DOHH2 (cell line): ENCODE measurements around the gene WNK1.
A peak's percentile ranks its signal among the peaks of the same experiment; 100 is the strongest.

Experiments
- H3F3A ChIP-seq: fragments of 200-600 bp; sonication (generic), shearing (Covaris generic); 2 replicates; pipeline ENCODE4 v1.6.0; 2016; ENCODE audit warnings: antibody characterized with exemption, mild to moderate bottlenecking; ENCODE audit not compliant: control insufficient read depth, insufficient read depth
- H3K27ac ChIP-seq: fragments of 200-600 bp; sonication (generic); 2 replicates; pipeline ENCODE4 v1.5.1; 2014; ENCODE audit warnings: low read depth, mild to moderate bottlenecking, low read length, moderate library complexity
- H3K27me3 ChIP-seq: fragments of 200-600 bp; sonication (generic); 2 replicates; pipeline ENCODE4 v1.6.1; 2014; ENCODE audit warnings: mild to moderate bottlenecking, low read length, mixed read lengths; ENCODE audit not compliant: control insufficient read depth
- H3K36me3 ChIP-seq: fragments of 200-600 bp; sonication (generic); 2 replicates; pipeline ENCODE4 v1.6.1; 2014; ENCODE audit warnings: mild to moderate bottlenecking, low read length, moderate library complexity, mixed read lengths; ENCODE audit not compliant: control insufficient read depth
- H3K4me1 ChIP-seq: fragments of 200-600 bp; sonication (generic); 2 replicates; pipeline ENCODE4 v1.6.1; 2014; ENCODE audit warnings: mild to moderate bottlenecking, low read length, mixed read lengths; ENCODE audit not compliant: control insufficient read depth
- H3K4me2 ChIP-seq: fragments of 200-600 bp; sonication (generic); 2 replicates; pipeline ENCODE4 v1.6.0; 2014; ENCODE audit warnings: mild to moderate bottlenecking, low read length, moderate library complexity
- H3K4me3 ChIP-seq: fragments of 200-600 bp; sonication (generic); 2 replicates; pipeline ENCODE4 v1.5.1; 2014; ENCODE audit warnings: mild to moderate bottlenecking, low read length, mixed read lengths
- H3K79me2 ChIP-seq: fragments of 200-600 bp; sonication (generic); 2 replicates; pipeline ENCODE4 v1.6.1; 2014; ENCODE audit warnings: mild to moderate bottlenecking, low read length, mixed read lengths; ENCODE audit not compliant: control insufficient read depth
- H3K9me2 ChIP-seq: fragments of 200-600 bp; sonication (generic); replicated peaks from 2 replicates; pipeline ENCODE4 v1.6.1; 2014; ENCODE audit warnings: mild to moderate bottlenecking, low read length, mixed read lengths; ENCODE audit not compliant: control insufficient read depth
- H3K9me3 ChIP-seq: fragments of 200-600 bp; sonication (generic); 2 replicates; pipeline ENCODE4 v1.6.1; 2014; ENCODE audit warnings: antibody characterized with exemption, low read length, mixed read lengths; ENCODE audit not compliant: control insufficient read depth, insufficient read depth
- H4K20me1 ChIP-seq: fragments of 200-600 bp; sonication (generic); 2 replicates; pipeline ENCODE4 v1.6.0; 2014; ENCODE audit warnings: low read depth, mild to moderate bottlenecking, antibody characterized with exemption, low read length, moderate library complexity; ENCODE audit not compliant: control insufficient read depth, insufficient read depth
- EZH2phosphoT487 ChIP-seq: fragments of 200-600 bp; sonication (generic); IDR thresholded peaks from 2 replicates; pipeline ENCODE4 v1.6.1; 2017; ENCODE audit warnings: borderline replicate concordance, mild to moderate bottlenecking, antibody characterized with exemption, low read length, moderate library complexity, mixed read lengths
- TF ChIP-seq, protein P1 (sequence below): fragments of 200-600 bp; sonication (generic); IDR thresholded peaks from one replicate; pipeline ENCODE4 v1.5.1; 2014; ENCODE audit warnings: antibody characterized with exemption, mild to moderate bottlenecking, low read depth, low read length; ENCODE audit not compliant: poor library complexity, severe bottlenecking

WNK1 gene

DNA sequence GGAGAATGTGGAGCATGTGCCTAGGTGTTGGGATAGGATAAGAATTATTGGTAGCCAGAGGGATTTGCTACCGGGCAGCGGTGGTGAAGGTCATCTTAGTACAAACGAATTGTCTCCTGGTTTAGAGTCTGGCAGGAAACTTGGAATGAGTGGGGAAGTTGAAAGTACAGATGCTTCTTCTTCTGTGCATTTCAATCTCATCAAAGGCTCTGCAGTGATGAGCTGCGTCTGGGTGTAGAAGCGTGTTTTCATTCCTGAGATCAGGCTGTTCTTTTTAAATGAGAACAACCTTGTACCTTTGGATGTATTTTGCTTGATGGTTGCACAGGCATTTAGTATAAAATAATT, 2.1 kb downstream of the WNK1 start:
- TF ChIP-seq EZH2phosphoT487: no peak
- TF ChIP-seq, protein P1, sequence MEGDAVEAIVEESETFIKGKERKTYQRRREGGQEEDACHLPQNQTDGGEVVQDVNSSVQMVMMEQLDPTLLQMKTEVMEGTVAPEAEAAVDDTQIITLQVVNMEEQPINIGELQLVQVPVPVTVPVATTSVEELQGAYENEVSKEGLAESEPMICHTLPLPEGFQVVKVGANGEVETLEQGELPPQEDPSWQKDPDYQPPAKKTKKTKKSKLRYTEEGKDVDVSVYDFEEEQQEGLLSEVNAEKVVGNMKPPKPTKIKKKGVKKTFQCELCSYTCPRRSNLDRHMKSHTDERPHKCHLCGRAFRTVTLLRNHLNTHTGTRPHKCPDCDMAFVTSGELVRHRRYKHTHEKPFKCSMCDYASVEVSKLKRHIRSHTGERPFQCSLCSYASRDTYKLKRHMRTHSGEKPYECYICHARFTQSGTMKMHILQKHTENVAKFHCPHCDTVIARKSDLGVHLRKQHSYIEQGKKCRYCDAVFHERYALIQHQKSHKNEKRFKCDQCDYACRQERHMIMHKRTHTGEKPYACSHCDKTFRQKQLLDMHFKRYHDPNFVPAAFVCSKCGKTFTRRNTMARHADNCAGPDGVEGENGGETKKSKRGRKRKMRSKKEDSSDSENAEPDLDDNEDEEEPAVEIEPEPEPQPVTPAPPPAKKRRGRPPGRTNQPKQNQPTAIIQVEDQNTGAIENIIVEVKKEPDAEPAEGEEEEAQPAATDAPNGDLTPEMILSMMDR: no peak
- H3K27ac ChIP-seq: peak overlapping the region; percentile 68; the same call in 1 of the 2 replicates
- no peaks in the 10 kb centered on the region for H3K9me2 ChIP-seq
- H3K9me3 ChIP-seq: no peaks in the 10 kb centered on the region
- peaks cover 18% of the 10 kb centered on the region; the same call in 1 of the 2 replicates for H4K20me1 ChIP-seq
- peaks cover 10% of the 10 kb centered on the region for H3F3A ChIP-seq
- H3K27me3 ChIP-seq: no peaks in the 10 kb centered on the region
- peak overlapping the region; percentile 97 for H3K4me3 ChIP-seq
- H3K4me1 ChIP-seq: peaks cover 52% of the 10 kb centered on the region
- H3K36me3 ChIP-seq: peaks cover 48% of the 10 kb centered on the region
- peak overlapping the region; percentile 81 for H3K4me2 ChIP-seq
- H3K79me2 ChIP-seq: peaks cover 71% of the 10 kb centered on the region

DNA sequence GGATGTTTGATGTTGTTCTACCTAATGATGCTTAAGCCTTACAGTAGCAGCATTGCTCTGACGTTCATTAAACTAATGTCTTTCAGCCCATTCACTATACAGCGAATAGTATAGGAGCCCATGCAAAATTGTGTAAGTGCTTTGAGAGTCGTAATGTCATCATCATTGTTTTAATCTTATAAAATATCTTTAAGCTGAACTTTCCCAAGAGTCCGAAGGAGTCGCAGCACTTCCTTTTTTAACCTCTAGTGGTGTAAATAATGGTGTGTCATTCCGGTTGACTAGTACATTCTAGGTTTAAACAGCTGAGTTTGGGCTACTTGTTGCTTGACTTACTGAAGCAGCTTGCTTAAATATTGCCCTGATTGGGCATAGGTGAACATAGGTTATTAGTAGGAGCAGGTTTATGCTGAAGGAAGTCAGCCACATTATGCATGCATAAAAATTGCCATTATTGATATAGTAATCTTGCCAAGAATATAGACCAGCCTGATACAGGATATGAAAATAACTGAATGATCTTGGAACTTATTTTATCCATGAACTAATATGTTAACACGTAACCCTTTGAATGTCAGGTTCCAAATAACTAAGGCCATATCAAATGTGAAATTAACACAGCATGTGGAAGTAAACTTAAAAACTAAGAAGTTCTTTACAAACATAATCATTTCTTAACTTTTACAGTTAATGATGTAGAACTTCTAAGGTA, 2.6 kb downstream of the WNK1 start:
- Histone ChIP-seq H3K4me2 (peak overlapping the region; percentile 81), H3F3A (peaks cover 10% of the 10 kb centered on the region), H3K36me3 (peaks cover 52% of the 10 kb centered on the region), H3K9me2 (no peaks in the 10 kb centered on the region), H3K79me2 (peaks cover 76% of the 10 kb centered on the region), H4K20me1 (peaks cover 18% of the 10 kb centered on the region; the same call in 1 of the 2 replicates), H3K4me1 (peaks cover 52% of the 10 kb centered on the region), H3K27me3 (no peaks in the 10 kb centered on the region), H3K27ac (no peak overlapping the region), H3K4me3 (peak overlapping the region; percentile 97), H3K9me3 (no peaks in the 10 kb centered on the region)
- TF ChIP-seq EZH2phosphoT487: no peak
- TF ChIP-seq, protein P1: peak; percentile 51

DNA sequence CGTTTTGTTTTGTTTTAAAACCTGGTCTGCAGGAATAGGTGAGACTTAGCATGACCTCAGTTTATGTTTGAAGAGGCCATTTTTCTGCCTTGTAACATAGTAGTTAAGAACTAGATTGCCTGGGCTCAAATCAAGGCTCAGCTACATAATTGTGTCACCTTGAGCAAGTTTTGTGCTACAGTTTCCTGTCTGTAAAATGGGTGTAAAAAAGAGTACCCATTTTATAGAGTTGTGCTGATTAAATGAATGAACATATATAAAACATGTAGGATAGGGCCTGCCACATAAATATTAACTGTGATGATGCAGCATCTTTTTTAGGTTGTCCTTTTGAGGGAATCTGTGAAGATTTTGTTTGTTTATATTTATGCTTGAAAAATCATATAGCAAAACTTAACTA, 7.2 kb downstream of the WNK1 start:
- Histone ChIP-seq H3K9me2 (no peaks in the 10 kb centered on the region), H3K36me3 (peaks cover 56% of the 10 kb centered on the region), H3K27me3 (no peaks in the 10 kb centered on the region), H3K79me2 (peaks cover 100% of the 10 kb centered on the region), H3K9me3 (no peaks in the 10 kb centered on the region), H3K4me1 (peaks cover 55% of the 10 kb centered on the region), H3K27ac (no peak overlapping the region), H3F3A (no peaks in the 10 kb centered on the region), H3K4me2 (0 out of 2 replicates have a peak overlapping the region, but pooled peaks have one; percentile 6), H4K20me1 (peaks cover 30% of the 10 kb centered on the region), H3K4me3 (no peak overlapping the region)
- no peak for TF ChIP-seq EZH2phosphoT487
- TF ChIP-seq, protein P1: no peak
